ENCODE data around the gene MMP11. TPM values are rescaled to one million over a fixed set of nuclear protein-coding genes. Genes with fewer than 3 reads are reported as not detected.

The MMP11 gene
- total and polyA plus RNA-seq, 2 experiments from 2014 or later, result 5.3 to 17.4 TPM

DNA sequence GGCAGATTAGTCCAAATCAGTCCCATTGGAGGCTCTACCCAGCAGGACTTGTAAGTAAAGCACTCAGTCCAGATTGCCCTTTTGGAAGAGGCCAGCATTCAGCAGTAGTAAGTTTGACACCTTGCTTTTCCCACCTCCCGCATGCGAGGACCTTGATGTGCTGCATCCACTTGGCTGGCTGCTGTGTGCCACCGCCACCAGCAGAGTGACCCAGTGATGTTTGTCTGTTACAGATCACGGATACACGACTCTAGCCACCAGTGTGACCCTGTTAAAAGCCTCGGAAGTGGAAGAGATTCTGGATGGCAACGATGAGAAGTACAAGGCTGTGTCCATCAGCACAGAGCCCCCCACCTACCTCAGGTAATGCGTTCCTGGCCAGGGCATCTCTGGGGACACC is 20.7 kb downstream of the MMP11 start:
- ATAC-seq (no peak), DNase-seq (ENCODE audit: low spot score) (no peak)
- H3K9me2 ChIP-seq (ENCODE audit: insufficient read depth), result no peaks in the 10 kb centered on the region
- peaks cover 14% of the 10 kb centered on the region for H3K4me1 ChIP-seq (ENCODE audit: insufficient read depth)
- no peak overlapping the region for H2AFZ ChIP-seq
- peaks cover 55% of the 10 kb centered on the region for H3K79me2 ChIP-seq (replicated peaks; ENCODE audit: insufficient read depth)
- Mint-ChIP-seq H3K4me1 (peaks cover 13% of the 10 kb centered on the region), H3K27ac (no peak overlapping the region), H3K9me3 (no peaks in the 10 kb centered on the region), H3K27me3 (ENCODE audit: insufficient read depth, low read depth, poor library complexity) (no peaks in the 10 kb centered on the region), H3K36me3 (ENCODE audit: low read depth) (peaks cover 64% of the 10 kb centered on the region), H3K4me3 (no peak overlapping the region)
- no peak overlapping the region for H3K4me3 ChIP-seq
- H3K27me3 ChIP-seq (ENCODE audit: insufficient read depth), result no peaks in the 10 kb centered on the region
- 0 out of 2 replicates have a peak, but pooled peaks cover 16% of the 10 kb centered on the region for H3F3A ChIP-seq (replicated peaks; ENCODE audit: low read depth)
- H4K20me1 ChIP-seq (replicated peaks; ENCODE audit: insufficient read depth), result peaks cover 25% of the 10 kb centered on the region
- TF ChIP-seq, protein P1, sequence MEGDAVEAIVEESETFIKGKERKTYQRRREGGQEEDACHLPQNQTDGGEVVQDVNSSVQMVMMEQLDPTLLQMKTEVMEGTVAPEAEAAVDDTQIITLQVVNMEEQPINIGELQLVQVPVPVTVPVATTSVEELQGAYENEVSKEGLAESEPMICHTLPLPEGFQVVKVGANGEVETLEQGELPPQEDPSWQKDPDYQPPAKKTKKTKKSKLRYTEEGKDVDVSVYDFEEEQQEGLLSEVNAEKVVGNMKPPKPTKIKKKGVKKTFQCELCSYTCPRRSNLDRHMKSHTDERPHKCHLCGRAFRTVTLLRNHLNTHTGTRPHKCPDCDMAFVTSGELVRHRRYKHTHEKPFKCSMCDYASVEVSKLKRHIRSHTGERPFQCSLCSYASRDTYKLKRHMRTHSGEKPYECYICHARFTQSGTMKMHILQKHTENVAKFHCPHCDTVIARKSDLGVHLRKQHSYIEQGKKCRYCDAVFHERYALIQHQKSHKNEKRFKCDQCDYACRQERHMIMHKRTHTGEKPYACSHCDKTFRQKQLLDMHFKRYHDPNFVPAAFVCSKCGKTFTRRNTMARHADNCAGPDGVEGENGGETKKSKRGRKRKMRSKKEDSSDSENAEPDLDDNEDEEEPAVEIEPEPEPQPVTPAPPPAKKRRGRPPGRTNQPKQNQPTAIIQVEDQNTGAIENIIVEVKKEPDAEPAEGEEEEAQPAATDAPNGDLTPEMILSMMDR (conservative IDR thresholded peaks at IDR 0.05; ENCODE audit: low read depth in 2 of 2), result no peak
- TF ChIP-seq ZNF114 (CRISPR knock-in tag; IDR thresholded peaks at IDR 0.05), result no peak
- TF ChIP-seq JUNB (IDR thresholded peaks at IDR 0.05; ENCODE audit: unreplicated experiment), result no peak
- no peak for TF ChIP-seq POLR2AphosphoS5 (IDR thresholded peaks at IDR 0.05; ENCODE audit: low read depth)
- no peak for TF ChIP-seq EZH2phosphoT487 (IDR thresholded peaks at IDR 0.05; ENCODE audit: unreplicated experiment)
- TF ChIP-seq ZNF331 (CRISPR knock-in tag; IDR thresholded peaks at IDR 0.05; ENCODE audit: low read depth), result no peak
- TF ChIP-seq, protein P2, sequence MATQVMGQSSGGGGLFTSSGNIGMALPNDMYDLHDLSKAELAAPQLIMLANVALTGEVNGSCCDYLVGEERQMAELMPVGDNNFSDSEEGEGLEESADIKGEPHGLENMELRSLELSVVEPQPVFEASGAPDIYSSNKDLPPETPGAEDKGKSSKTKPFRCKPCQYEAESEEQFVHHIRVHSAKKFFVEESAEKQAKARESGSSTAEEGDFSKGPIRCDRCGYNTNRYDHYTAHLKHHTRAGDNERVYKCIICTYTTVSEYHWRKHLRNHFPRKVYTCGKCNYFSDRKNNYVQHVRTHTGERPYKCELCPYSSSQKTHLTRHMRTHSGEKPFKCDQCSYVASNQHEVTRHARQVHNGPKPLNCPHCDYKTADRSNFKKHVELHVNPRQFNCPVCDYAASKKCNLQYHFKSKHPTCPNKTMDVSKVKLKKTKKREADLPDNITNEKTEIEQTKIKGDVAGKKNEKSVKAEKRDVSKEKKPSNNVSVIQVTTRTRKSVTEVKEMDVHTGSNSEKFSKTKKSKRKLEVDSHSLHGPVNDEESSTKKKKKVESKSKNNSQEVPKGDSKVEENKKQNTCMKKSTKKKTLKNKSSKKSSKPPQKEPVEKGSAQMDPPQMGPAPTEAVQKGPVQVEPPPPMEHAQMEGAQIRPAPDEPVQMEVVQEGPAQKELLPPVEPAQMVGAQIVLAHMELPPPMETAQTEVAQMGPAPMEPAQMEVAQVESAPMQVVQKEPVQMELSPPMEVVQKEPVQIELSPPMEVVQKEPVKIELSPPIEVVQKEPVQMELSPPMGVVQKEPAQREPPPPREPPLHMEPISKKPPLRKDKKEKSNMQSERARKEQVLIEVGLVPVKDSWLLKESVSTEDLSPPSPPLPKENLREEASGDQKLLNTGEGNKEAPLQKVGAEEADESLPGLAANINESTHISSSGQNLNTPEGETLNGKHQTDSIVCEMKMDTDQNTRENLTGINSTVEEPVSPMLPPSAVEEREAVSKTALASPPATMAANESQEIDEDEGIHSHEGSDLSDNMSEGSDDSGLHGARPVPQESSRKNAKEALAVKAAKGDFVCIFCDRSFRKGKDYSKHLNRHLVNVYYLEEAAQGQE (IDR thresholded peaks at IDR 0.05; ENCODE audit: unreplicated experiment), result no peak
- TF ChIP-seq NANOG (IDR thresholded peaks at IDR 0.05; ENCODE audit: borderline replicate concordance), result no peak
- TF ChIP-seq, protein P3, sequence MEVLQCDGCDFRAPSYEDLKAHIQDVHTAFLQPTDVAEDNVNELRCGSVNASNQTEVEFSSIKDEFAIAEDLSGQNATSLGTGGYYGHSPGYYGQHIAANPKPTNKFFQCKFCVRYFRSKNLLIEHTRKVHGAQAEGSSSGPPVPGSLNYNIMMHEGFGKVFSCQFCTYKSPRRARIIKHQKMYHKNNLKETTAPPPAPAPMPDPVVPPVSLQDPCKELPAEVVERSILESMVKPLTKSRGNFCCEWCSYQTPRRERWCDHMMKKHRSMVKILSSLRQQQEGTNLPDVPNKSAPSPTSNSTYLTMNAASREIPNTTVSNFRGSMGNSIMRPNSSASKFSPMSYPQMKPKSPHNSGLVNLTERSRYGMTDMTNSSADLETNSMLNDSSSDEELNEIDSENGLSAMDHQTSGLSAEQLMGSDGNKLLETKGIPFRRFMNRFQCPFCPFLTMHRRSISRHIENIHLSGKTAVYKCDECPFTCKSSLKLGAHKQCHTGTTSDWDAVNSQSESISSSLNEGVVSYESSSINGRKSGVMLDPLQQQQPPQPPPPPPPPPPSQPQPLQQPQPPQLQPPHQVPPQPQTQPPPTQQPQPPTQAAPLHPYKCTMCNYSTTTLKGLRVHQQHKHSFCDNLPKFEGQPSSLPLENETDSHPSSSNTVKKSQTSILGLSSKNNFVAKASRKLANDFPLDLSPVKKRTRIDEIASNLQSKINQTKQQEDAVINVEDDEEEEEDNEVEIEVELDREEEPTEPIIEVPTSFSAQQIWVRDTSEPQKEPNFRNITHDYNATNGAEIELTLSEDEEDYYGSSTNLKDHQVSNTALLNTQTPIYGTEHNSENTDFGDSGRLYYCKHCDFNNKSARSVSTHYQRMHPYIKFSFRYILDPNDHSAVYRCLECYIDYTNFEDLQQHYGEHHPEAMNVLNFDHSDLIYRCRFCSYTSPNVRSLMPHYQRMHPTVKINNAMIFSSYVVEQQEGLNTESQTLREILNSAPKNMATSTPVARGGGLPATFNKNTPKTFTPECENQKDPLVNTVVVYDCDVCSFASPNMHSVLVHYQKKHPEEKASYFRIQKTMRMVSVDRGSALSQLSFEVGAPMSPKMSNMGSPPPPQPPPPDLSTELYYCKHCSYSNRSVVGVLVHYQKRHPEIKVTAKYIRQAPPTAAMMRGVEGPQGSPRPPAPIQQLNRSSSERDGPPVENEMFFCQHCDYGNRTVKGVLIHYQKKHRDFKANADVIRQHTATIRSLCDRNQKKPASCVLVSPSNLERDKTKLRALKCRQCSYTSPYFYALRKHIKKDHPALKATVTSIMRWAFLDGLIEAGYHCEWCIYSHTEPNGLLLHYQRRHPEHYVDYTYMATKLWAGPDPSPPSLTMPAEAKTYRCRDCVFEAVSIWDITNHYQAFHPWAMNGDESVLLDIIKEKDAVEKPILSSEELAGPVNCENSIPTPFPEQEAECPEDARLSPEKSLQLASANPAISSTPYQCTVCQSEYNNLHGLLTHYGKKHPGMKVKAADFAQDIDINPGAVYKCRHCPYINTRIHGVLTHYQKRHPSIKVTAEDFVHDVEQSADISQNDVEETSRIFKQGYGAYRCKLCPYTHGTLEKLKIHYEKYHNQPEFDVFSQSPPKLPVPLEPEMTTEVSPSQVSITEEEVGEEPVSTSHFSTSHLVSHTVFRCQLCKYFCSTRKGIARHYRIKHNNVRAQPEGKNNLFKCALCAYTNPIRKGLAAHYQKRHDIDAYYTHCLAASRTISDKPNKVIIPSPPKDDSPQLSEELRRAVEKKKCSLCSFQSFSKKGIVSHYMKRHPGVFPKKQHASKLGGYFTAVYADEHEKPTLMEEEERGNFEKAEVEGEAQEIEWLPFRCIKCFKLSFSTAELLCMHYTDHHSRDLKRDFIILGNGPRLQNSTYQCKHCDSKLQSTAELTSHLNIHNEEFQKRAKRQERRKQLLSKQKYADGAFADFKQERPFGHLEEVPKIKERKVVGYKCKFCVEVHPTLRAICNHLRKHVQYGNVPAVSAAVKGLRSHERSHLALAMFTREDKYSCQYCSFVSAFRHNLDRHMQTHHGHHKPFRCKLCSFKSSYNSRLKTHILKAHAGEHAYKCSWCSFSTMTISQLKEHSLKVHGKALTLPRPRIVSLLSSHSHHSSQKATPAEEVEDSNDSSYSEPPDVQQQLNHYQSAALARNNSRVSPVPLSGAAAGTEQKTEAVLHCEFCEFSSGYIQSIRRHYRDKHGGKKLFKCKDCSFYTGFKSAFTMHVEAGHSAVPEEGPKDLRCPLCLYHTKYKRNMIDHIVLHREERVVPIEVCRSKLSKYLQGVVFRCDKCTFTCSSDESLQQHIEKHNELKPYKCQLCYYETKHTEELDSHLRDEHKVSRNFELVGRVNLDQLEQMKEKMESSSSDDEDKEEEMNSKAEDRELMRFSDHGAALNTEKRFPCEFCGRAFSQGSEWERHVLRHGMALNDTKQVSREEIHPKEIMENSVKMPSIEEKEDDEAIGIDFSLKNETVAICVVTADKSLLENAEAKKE (CRISPR knock-in tag; IDR thresholded peaks at IDR 0.05), result no peak
- no peak for TF ChIP-seq CREB1 (CRISPR knock-in tag; IDR thresholded peaks at IDR 0.05; ENCODE audit: low read depth)
- TF ChIP-seq, protein P4, sequence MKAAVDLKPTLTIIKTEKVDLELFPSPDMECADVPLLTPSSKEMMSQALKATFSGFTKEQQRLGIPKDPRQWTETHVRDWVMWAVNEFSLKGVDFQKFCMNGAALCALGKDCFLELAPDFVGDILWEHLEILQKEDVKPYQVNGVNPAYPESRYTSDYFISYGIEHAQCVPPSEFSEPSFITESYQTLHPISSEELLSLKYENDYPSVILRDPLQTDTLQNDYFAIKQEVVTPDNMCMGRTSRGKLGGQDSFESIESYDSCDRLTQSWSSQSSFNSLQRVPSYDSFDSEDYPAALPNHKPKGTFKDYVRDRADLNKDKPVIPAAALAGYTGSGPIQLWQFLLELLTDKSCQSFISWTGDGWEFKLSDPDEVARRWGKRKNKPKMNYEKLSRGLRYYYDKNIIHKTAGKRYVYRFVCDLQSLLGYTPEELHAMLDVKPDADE (IDR thresholded peaks at IDR 0.05), result no peak
- no peak for TF ChIP-seq EZH2 (IDR thresholded peaks at IDR 0.05; ENCODE audit: low read depth, unreplicated experiment)
- TF ChIP-seq STAT1 (IDR thresholded peaks at IDR 0.05; ENCODE audit: unreplicated experiment), result no peak
- peaks cover 26% of the 10 kb centered on the region for H3K36me3 ChIP-seq (ENCODE audit: insufficient read depth)
- 0 out of 2 replicates have a peak overlapping the region, but pooled peaks have one; percentile 14 for H3K27ac ChIP-seq (ENCODE audit: low read depth)
- no peak overlapping the region for H3K4me2 ChIP-seq
